ENCODE measurements around the gene P2RY11.

P2RY11 gene

DNA sequence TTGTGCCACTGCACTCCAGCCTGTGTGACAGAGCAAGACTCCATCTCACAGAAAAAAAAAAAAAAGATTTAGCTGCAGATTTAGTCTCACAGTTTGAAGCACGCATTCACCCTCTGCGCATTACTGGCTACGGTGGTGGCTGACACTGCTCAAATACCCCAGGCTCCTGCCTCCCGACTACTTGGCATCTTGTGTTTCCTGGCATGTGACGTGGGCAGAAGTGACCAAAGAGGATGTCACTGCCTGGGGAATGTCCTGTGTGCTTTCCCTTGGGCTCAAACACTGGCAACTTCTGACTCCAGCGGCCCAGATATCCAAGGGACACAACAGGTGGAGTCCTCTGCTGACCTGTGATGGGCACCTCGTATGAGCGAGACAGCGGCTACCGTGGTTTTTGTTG lies 32.9 kb downstream of the P2RY11 start:
- H3K9me3 ChIP-seq (ENCODE audit: control insufficient read depth in 2 of 2, low read length in 2 of 2) = no peaks in the 10 kb centered on the region
- H3K36me3 ChIP-seq (ENCODE audit: control insufficient read depth in 2 of 2, insufficient read depth in 2 of 2, low read length in 2 of 2) = peaks cover 41 to 58% of the 10 kb centered on the region in 2 donors
- H3K9ac ChIP-seq (ENCODE audit: low read length in 2 of 2) = no peak overlapping the region
- H3K27ac ChIP-seq (ENCODE audit: low read length) = no peak overlapping the region
- no peaks in the 10 kb centered on the region for H3K27me3 ChIP-seq (ENCODE audit: control insufficient read depth in 1 of 2, insufficient read depth in 2 of 2, low read length in 2 of 2)
- no peaks in the 10 kb centered on the region for H3K4me1 ChIP-seq (ENCODE audit: control insufficient read depth, insufficient read depth, low read length)
- no peak overlapping the region for H3K4me3 ChIP-seq (ENCODE audit: low read length in 2 of 2)

DNA sequence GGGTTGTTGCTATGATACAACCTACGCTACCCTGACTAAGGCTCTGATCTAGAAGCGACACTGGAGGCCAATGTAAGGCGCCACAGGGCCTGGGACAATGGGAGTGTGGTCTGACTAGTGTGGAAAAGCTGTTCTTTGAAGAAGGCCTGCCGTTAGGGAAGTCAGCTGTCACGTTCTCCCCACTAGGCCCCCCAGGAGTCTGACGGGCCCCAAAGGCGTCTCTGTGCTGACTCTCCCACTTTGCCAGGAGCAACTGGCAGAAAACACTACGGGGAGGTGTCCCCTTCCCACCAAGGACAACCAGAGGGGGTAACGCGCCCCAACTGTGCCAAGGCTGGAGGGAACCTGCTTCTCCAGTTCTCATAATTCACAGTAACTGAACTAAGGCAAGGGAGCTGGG lies 33.5 kb downstream of the P2RY11 start:
- no peak overlapping the region for H3K4me3 ChIP-seq (ENCODE audit: low read length in 2 of 2)
- H3K36me3 ChIP-seq (ENCODE audit: control insufficient read depth in 2 of 2, insufficient read depth in 2 of 2, low read length in 2 of 2) = peaks cover 47 to 60% of the 10 kb centered on the region in 2 donors
- no peak overlapping the region for H3K9ac ChIP-seq (ENCODE audit: low read length in 2 of 2)
- H3K4me1 ChIP-seq (ENCODE audit: control insufficient read depth, insufficient read depth, low read length) = no peaks in the 10 kb centered on the region
- no peaks in the 10 kb centered on the region for H3K27me3 ChIP-seq (ENCODE audit: control insufficient read depth in 1 of 2, insufficient read depth in 2 of 2, low read length in 2 of 2)
- no peaks in the 10 kb centered on the region for H3K9me3 ChIP-seq (ENCODE audit: control insufficient read depth in 2 of 2, low read length in 2 of 2)
- H3K27ac ChIP-seq (ENCODE audit: low read length) = no peak overlapping the region

GRCh38 chr19:10146142-10146541 lies 34.6 kb downstream of the P2RY11 start:
- no peaks in the 10 kb centered on the region for H3K4me1 ChIP-seq (ENCODE audit: control insufficient read depth, insufficient read depth, low read length)
- H3K27ac ChIP-seq (ENCODE audit: low read length) = no peak overlapping the region
- no peak overlapping the region for H3K9ac ChIP-seq (ENCODE audit: low read length in 2 of 2)
- no peaks in the 10 kb centered on the region for H3K27me3 ChIP-seq (ENCODE audit: control insufficient read depth in 1 of 2, insufficient read depth in 2 of 2, low read length in 2 of 2)
- no peak overlapping the region for H3K4me3 ChIP-seq (ENCODE audit: low read length in 2 of 2)
- H3K36me3 ChIP-seq (ENCODE audit: control insufficient read depth in 2 of 2, insufficient read depth in 2 of 2, low read length in 2 of 2) = peaks cover 48 to 61% of the 10 kb centered on the region in 2 donors
- H3K9me3 ChIP-seq (ENCODE audit: control insufficient read depth in 2 of 2, low read length in 2 of 2) = no peaks in the 10 kb centered on the region

- no peak overlapping the region for H3K4me3 ChIP-seq (ENCODE audit: low read length in 2 of 2)
- no peak overlapping the region for H3K9ac ChIP-seq (ENCODE audit: low read length in 2 of 2)
- no peaks in the 10 kb centered on the region for H3K9me3 ChIP-seq (ENCODE audit: control insufficient read depth in 2 of 2, low read length in 2 of 2)
- no peaks in the 10 kb centered on the region for H3K27me3 ChIP-seq (ENCODE audit: control insufficient read depth in 1 of 2, insufficient read depth in 2 of 2, low read length in 2 of 2)
- no peaks in the 10 kb centered on the region for H3K4me1 ChIP-seq (ENCODE audit: control insufficient read depth, insufficient read depth, low read length)
- H3K36me3 ChIP-seq (ENCODE audit: control insufficient read depth in 2 of 2, insufficient read depth in 2 of 2, low read length in 2 of 2) = peaks cover 41 to 58% of the 10 kb centered on the region in 2 donors
- H3K27ac ChIP-seq (ENCODE audit: low read length) = no peak overlapping the region
These were observed 37.9 kb downstream of the P2RY11 start for GRCh38 chr19:10149427-10149826.

GRCh38 chr19:10151521-10151920 lies 40.0 kb downstream of the P2RY11 start:
- H3K9ac ChIP-seq (ENCODE audit: low read length in 2 of 2) = no peak overlapping the region
- no peak overlapping the region for H3K27ac ChIP-seq (ENCODE audit: low read length)

DNA sequence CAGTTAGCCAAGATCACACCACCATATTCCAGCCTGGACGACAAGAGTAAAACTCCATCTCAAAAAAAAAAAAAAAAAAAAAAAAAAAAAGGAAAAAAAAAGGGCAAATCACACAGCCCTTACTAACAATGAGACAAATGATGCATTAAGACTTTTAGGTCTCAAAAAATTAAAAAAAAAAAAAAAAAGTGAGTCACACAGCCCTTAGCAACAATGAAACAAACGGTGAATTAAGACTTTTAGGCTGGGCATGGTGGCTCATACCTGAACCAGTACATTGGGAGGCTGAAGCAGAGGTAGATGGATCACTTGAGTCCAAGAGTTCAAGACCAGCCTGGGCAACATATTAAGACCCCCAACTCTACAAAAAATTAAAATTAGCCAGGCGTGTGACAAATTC lies 40.6 kb downstream of the P2RY11 start:
- no peak overlapping the region for H3K4me3 ChIP-seq (ENCODE audit: low read length in 2 of 2)
- no peaks in the 10 kb centered on the region for H3K4me1 ChIP-seq (ENCODE audit: control insufficient read depth, insufficient read depth, low read length)
- H3K27me3 ChIP-seq (ENCODE audit: control insufficient read depth in 1 of 2, insufficient read depth in 2 of 2, low read length in 2 of 2) = no peaks in the 10 kb centered on the region
- peaks cover 49 to 53% of the 10 kb centered on the region in 2 donors for H3K36me3 ChIP-seq (ENCODE audit: control insufficient read depth in 2 of 2, insufficient read depth in 2 of 2, low read length in 2 of 2)
- H3K9ac ChIP-seq (ENCODE audit: low read length in 2 of 2) = no peak overlapping the region
- H3K27ac ChIP-seq (ENCODE audit: low read length) = no peak overlapping the region
- H3K9me3 ChIP-seq (ENCODE audit: control insufficient read depth in 2 of 2, low read length in 2 of 2) = no peaks in the 10 kb centered on the region

More at GRCh38 chr19:10151521-10151920, 40.0 kb downstream of the P2RY11 start:
- Histone ChIP-seq H3K4me3 (ENCODE audit: low read length in 2 of 2) (no peak overlapping the region), H3K36me3 (ENCODE audit: control insufficient read depth in 2 of 2, insufficient read depth in 2 of 2, low read length in 2 of 2) (peaks cover 45 to 56% of the 10 kb centered on the region in 2 donors), H3K27me3 (ENCODE audit: control insufficient read depth in 1 of 2, insufficient read depth in 2 of 2, low read length in 2 of 2) (no peaks in the 10 kb centered on the region), H3K4me1 (ENCODE audit: control insufficient read depth, insufficient read depth, low read length) (no peaks in the 10 kb centered on the region), H3K9me3 (ENCODE audit: control insufficient read depth in 2 of 2, low read length in 2 of 2) (no peaks in the 10 kb centered on the region)

DNA sequence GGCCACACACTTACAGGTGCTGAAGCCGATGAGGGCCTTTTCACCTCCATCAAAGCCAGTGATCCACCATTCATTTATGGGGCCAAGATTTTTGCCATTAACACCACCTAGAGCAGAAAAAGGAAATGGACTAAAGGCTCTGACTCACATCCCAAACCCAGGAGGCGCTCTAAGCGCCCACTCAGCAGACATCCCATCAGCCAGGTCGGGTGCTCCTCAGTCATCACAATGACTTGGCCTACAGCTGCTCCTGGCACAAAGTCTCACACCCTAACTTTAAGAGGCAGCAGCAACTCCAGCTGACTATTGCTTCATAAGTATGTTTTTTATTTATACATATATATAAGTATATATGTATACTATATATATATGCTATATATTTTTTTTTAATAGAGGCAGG lies 44.3 kb downstream of the P2RY11 start:
- H3K9me3 ChIP-seq (ENCODE audit: control insufficient read depth in 2 of 2, low read length in 2 of 2) = no peaks in the 10 kb centered on the region
- no peaks in the 10 kb centered on the region for H3K4me1 ChIP-seq (ENCODE audit: control insufficient read depth, insufficient read depth, low read length)
- H3K27me3 ChIP-seq (ENCODE audit: control insufficient read depth in 1 of 2, insufficient read depth in 2 of 2, low read length in 2 of 2) = no peaks in the 10 kb centered on the region
- H3K9ac ChIP-seq (ENCODE audit: low read length in 2 of 2) = no peak overlapping the region
- no peak overlapping the region for H3K27ac ChIP-seq (ENCODE audit: low read length)
- H3K36me3 ChIP-seq (ENCODE audit: control insufficient read depth in 2 of 2, insufficient read depth in 2 of 2, low read length in 2 of 2) = peaks cover 53 to 55% of the 10 kb centered on the region in 2 donors
- H3K4me3 ChIP-seq (ENCODE audit: low read length in 2 of 2) = no peak overlapping the region

- no peaks in the 10 kb centered on the region for H3K4me1 ChIP-seq (ENCODE audit: control insufficient read depth, insufficient read depth, low read length)
- H3K9me3 ChIP-seq (ENCODE audit: control insufficient read depth in 2 of 2, low read length in 2 of 2) = no peaks in the 10 kb centered on the region
- H3K27ac ChIP-seq (ENCODE audit: low read length) = no peak overlapping the region
- no peak overlapping the region for H3K4me3 ChIP-seq (ENCODE audit: low read length in 2 of 2)
- peaks cover 49% of the 10 kb centered on the region in 2 donors for H3K36me3 ChIP-seq (ENCODE audit: control insufficient read depth in 2 of 2, insufficient read depth in 2 of 2, low read length in 2 of 2)
- H3K27me3 ChIP-seq (ENCODE audit: control insufficient read depth in 1 of 2, insufficient read depth in 2 of 2, low read length in 2 of 2) = no peaks in the 10 kb centered on the region
- H3K9ac ChIP-seq (ENCODE audit: low read length in 2 of 2) = no peak overlapping the region
These were observed 46.6 kb downstream of the P2RY11 start for GRCh38 chr19:10158071-10158470.

GRCh38 chr19:10158485-10158884 lies 47.0 kb downstream of the P2RY11 start:
- no peak overlapping the region for H3K9ac ChIP-seq (ENCODE audit: low read length in 2 of 2)
- no peaks in the 10 kb centered on the region for H3K27me3 ChIP-seq (ENCODE audit: control insufficient read depth in 1 of 2, insufficient read depth in 2 of 2, low read length in 2 of 2)
- H3K27ac ChIP-seq (ENCODE audit: low read length) = no peak overlapping the region
- no peaks in the 10 kb centered on the region for H3K4me1 ChIP-seq (ENCODE audit: control insufficient read depth, insufficient read depth, low read length)
- H3K36me3 ChIP-seq (ENCODE audit: control insufficient read depth in 2 of 2, insufficient read depth in 2 of 2, low read length in 2 of 2) = peaks cover 53% of the 10 kb centered on the region in 2 donors
- no peak overlapping the region for H3K4me3 ChIP-seq (ENCODE audit: low read length in 2 of 2)
- no peaks in the 10 kb centered on the region for H3K9me3 ChIP-seq (ENCODE audit: control insufficient read depth in 2 of 2, low read length in 2 of 2)

DNA sequence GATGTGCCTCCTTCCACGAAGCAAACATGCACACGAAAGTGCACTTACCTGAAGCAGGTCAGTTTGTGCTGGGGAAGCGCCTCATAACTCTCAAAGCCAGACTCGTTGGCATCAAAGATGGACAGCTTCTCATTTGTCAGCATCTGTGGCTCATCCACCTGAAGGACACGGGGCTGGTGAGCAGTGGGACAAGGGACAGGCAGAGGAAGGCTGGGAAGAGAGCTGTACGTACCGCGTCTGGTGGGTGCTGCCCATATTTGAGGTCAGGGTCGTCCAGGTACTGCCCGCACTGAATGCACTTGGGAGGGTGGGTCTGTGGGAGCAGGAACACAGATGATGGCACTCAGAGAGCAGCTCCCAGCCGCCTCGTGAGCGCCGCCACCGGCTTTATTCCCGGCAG lies 48.1 kb downstream of the P2RY11 start:
- H3K27ac ChIP-seq (ENCODE audit: low read length) = no peak overlapping the region
- H3K27me3 ChIP-seq (ENCODE audit: control insufficient read depth in 1 of 2, insufficient read depth in 2 of 2, low read length in 2 of 2) = no peaks in the 10 kb centered on the region
- no peaks in the 10 kb centered on the region for H3K9me3 ChIP-seq (ENCODE audit: control insufficient read depth in 2 of 2, low read length in 2 of 2)
- H3K4me3 ChIP-seq (ENCODE audit: low read length in 2 of 2) = no peak overlapping the region
- no peaks in the 10 kb centered on the region for H3K4me1 ChIP-seq (ENCODE audit: control insufficient read depth, insufficient read depth, low read length)
- H3K36me3 ChIP-seq (ENCODE audit: control insufficient read depth in 2 of 2, insufficient read depth in 2 of 2, low read length in 2 of 2) = peaks cover 46 to 50% of the 10 kb centered on the region in 2 donors
- H3K9ac ChIP-seq (ENCODE audit: low read length in 2 of 2) = no peak overlapping the region

DNA sequence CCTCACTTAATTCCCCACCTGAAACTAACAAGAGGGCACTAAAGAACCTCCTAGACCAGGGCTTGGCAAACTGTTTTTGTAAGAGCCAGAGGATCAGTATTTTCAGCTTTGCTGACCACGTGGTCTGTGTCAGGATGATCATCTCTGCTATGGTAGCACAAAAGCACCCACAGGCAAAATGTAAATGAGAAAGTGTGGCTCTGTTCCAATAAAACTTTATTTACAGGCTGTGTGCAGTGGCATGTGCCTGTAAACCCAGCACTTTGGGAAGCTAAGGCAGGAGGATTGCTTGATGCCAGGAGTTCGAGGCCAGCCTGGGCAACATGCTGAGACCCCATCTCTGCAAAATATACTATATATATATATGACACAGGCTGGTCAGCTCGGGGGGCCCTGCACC lies 52.0 kb downstream of the P2RY11 start:
- no peaks in the 10 kb centered on the region for H3K9me3 ChIP-seq (ENCODE audit: control insufficient read depth in 2 of 2, low read length in 2 of 2)
- H3K4me1 ChIP-seq (ENCODE audit: control insufficient read depth, insufficient read depth, low read length) = no peaks in the 10 kb centered on the region
- H3K9ac ChIP-seq (ENCODE audit: low read length in 2 of 2) = no peak overlapping the region
- peaks cover 32 to 34% of the 10 kb centered on the region in 2 donors for H3K36me3 ChIP-seq (ENCODE audit: control insufficient read depth in 2 of 2, insufficient read depth in 2 of 2, low read length in 2 of 2)
- H3K4me3 ChIP-seq (ENCODE audit: low read length in 2 of 2) = no peak overlapping the region
- no peak overlapping the region for H3K27ac ChIP-seq (ENCODE audit: low read length)
- no peaks in the 10 kb centered on the region for H3K27me3 ChIP-seq (ENCODE audit: control insufficient read depth in 1 of 2, insufficient read depth in 2 of 2, low read length in 2 of 2)
